ENCODE results near the gene OTULIN. TPM values are rescaled to one million over a fixed set of nuclear protein-coding genes. Genes with fewer than 3 reads are reported as not detected.
A peak's percentile ranks its signal among the peaks of the same experiment; 100 is the strongest.

The OTULIN gene
- total RNA-seq, 4 donors from 2014 or later: 33.0 to 42.2 (median 37.8) TPM

DNA sequence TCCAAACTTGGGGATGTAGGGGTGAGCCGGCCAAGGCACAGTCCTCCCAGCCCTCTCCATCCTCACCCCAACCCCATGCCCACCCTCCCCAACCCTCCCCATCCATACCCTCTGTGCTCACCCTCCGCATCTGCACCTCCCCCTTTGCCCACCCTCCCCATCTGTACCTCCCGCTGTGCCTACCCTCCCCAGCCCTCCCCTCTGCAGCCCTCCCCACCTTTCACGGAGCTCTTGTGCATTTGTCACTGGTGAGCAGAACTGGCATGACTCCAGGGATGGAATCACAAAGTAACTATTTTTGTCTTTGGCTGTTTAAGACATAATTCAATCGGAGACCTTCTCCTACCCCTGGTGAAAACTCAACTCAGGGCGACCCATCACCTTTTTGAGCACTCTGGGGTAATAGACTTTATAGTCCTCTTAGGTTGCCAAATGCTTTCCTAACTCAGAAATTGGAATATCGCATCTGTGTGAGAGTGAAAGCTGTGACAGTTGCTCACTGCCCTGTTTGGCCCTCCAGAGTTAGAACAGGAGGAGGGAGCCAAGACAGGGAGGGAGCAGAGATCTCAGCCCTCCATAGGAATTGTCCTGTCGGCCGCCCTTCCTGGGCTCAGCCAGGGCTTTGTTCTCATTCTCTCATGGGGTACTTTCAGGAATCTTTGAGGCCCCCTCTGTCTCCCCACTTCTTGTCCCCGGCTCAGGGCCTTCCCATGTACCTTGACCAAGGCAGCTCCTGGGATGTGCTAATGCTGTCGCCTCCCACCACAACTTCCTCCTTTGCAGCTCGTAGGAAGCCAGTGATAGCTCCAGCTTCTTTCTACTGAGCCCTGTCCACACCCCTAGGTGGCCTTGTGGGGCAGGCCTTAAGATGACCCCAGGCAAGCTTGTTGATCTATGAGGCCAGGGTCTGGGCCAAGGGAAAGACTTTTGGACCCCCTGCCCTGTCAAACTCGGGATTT is 36.2 kb downstream of the OTULIN start:
- H3K36me3 ChIP-seq: peaks cover 0 to 39% (median 0%) of the 10 kb centered on the region in 3 donors

DNA sequence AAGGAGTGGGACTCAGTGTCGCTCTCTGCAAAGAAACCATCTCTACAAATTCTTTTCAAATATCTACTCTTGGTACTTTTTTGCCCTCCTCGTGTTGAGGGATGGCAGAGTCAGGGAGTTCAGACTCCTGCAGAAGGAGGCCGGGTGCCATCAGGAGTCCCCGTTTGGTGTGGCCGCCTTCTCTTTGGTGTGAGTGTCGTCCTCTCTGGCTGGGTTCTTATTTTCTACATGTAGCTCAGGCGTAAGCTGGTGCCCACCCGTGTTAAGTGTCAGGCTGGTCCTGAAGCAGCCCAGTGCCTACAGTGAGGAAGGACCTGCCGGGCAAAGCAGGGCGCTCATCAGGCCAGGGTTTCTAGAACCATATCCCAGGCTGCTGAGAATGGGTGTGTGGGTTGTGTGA is 37.0 kb downstream of the OTULIN start:
- TF ChIP-seq, protein P1, sequence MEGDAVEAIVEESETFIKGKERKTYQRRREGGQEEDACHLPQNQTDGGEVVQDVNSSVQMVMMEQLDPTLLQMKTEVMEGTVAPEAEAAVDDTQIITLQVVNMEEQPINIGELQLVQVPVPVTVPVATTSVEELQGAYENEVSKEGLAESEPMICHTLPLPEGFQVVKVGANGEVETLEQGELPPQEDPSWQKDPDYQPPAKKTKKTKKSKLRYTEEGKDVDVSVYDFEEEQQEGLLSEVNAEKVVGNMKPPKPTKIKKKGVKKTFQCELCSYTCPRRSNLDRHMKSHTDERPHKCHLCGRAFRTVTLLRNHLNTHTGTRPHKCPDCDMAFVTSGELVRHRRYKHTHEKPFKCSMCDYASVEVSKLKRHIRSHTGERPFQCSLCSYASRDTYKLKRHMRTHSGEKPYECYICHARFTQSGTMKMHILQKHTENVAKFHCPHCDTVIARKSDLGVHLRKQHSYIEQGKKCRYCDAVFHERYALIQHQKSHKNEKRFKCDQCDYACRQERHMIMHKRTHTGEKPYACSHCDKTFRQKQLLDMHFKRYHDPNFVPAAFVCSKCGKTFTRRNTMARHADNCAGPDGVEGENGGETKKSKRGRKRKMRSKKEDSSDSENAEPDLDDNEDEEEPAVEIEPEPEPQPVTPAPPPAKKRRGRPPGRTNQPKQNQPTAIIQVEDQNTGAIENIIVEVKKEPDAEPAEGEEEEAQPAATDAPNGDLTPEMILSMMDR (IDR thresholded peaks at IDR 0.05): no peak
- no peak for TF ChIP-seq POLR2A (IDR thresholded peaks at IDR 0.05)
- H3K36me3 ChIP-seq: peaks cover 0 to 34% (median 0%) of the 10 kb centered on the region in 3 donors
- no peak overlapping the region for H3K27ac ChIP-seq
- H3K4me1 ChIP-seq: no peaks in the 10 kb centered on the region
- DNase-seq: no peak
- no peaks in the 10 kb centered on the region for H3K27me3 ChIP-seq
- H3K4me3 ChIP-seq: no peak overlapping the region
- no peaks in the 10 kb centered on the region for H3K9me3 ChIP-seq

More for the DNA sequence above, 36.2 kb downstream of the OTULIN start:
- DNase-seq: no peak
- Histone ChIP-seq H3K4me3 (no peak overlapping the region), H3K27ac (no peak overlapping the region), H3K27me3 (no peaks in the 10 kb centered on the region), H3K9me3 (no peaks in the 10 kb centered on the region), H3K4me1 (no peaks in the 10 kb centered on the region)
- TF ChIP-seq POLR2A (IDR thresholded peaks at IDR 0.05): no peak
- TF ChIP-seq, protein P1 (IDR thresholded peaks at IDR 0.05): no peak

DNA sequence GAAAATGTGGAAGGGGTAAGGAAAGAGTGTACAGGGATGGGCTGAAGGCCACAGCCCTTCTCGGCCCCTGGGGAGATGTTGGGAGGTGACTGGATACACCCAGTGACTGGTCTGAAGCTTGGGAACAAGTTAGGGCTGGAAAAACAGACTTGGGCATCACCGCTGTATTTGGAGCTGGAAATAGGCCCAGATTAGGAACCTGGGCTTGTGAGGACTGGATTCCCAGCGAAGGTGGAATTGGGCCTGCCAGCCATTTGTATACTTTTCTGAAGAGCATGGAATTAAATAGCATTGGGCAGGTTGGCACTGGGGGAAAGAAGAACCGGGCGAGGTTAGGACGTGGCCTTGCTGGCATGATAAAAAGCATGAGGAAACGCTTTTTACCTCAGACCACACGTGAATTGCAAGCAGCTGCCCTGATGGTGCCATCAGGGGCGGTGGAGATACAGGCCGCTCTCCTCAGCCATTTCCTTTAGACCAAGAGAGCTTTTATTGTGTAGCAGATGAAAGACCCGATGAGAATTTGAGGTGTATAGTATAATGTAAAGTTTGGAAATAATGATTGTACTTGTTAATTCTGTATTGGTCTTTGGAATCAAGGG is 37.8 kb downstream of the OTULIN start:
- no peak for TF ChIP-seq POLR2A (IDR thresholded peaks at IDR 0.05)
- TF ChIP-seq, protein P1 (IDR thresholded peaks at IDR 0.05): no peak
- H3K36me3 ChIP-seq: peaks cover 0 to 31% (median 0%) of the 10 kb centered on the region in 3 donors
- no peak overlapping the region for H3K27ac ChIP-seq
- no peaks in the 10 kb centered on the region for H3K4me1 ChIP-seq
- DNase-seq: no peak
- H3K9me3 ChIP-seq: no peaks in the 10 kb centered on the region
- H3K27me3 ChIP-seq: no peaks in the 10 kb centered on the region
- H3K4me3 ChIP-seq: no peak overlapping the region

DNA sequence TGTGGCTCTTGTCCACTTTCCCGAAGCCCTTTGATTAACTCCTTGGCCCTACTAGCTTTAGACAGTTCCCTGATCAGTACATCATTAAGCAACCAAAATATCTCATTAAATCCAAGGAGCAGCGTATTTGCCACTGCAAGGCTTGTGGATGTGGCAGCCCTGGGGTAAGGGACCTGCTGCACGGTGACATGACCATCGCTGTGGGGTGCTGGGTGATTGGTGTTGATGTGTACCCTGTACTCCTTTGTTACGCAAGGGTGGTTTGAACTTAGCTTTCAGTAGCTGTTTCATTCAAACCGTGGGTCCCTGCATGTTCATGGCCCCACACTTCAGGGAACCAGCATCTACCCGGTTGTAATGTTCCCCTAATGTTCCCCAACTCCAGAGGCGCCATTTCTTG is 41.0 kb downstream of the OTULIN start:
- H3K9me3 ChIP-seq: no peaks in the 10 kb centered on the region
- peaks cover 0 to 41% (median 0%) of the 10 kb centered on the region in 3 donors for H3K36me3 ChIP-seq
- no peak for DNase-seq
- no peaks in the 10 kb centered on the region for H3K27me3 ChIP-seq
- H3K4me3 ChIP-seq: no peak overlapping the region
- no peaks in the 10 kb centered on the region for H3K4me1 ChIP-seq
- H3K27ac ChIP-seq: peak overlapping the region in 2 of 4 donors; percentile 12 to 16
- TF ChIP-seq, protein P1 (IDR thresholded peaks at IDR 0.05): no peak
- no peak for TF ChIP-seq POLR2A (IDR thresholded peaks at IDR 0.05)

DNA sequence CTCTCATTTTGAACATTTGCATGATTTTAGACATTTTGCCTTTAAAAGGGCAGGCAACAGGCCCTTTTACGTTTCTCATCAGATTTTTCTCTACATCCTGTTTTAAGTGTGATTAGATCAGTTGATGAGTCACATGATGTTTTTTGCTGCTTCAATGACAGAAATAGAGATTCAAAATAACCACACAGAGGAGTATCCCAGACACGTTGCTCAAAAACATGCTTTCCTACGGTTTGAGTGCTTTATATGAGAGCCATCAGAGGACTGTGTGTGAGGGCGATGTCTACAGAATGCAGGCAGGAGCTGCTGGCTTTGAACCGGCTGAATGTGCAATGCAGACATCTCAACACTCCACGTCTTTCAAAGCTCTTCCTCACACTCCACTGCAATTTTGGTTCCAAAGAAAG is 42.1 kb downstream of the OTULIN start:
- H3K36me3 ChIP-seq: peaks cover 0 to 51% (median 0%) of the 10 kb centered on the region in 3 donors
- H3K27me3 ChIP-seq: no peaks in the 10 kb centered on the region
- no peak for DNase-seq
- TF ChIP-seq POLR2A (IDR thresholded peaks at IDR 0.05): no peak
- TF ChIP-seq, protein P1 (IDR thresholded peaks at IDR 0.05): no peak
- no peak overlapping the region for H3K4me3 ChIP-seq
- H3K4me1 ChIP-seq: no peaks in the 10 kb centered on the region
- peak overlapping the region; percentile 11 to 64 (median 52) for H3K27ac ChIP-seq
- no peaks in the 10 kb centered on the region for H3K9me3 ChIP-seq
